HG03520 (cell line): ENCODE results near the gene BECN2.

Experiments
- ATAC-seq: cut with Tn5 transposase; IDR thresholded peaks from one replicate; pipeline ENCODE4 v1.9.1; 2021; ENCODE audit warnings: mild to moderate bottlenecking, moderate library complexity; ENCODE audit not compliant: unreplicated experiment

BECN2 gene, protein sequence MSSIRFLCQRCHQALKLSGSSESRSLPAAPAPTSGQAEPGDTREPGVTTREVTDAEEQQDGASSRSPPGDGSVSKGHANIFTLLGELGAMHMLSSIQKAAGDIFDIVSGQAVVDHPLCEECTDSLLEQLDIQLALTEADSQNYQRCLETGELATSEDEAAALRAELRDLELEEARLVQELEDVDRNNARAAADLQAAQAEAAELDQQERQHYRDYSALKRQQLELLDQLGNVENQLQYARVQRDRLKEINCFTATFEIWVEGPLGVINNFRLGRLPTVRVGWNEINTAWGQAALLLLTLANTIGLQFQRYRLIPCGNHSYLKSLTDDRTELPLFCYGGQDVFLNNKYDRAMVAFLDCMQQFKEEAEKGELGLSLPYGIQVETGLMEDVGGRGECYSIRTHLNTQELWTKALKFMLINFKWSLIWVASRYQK

DNA sequence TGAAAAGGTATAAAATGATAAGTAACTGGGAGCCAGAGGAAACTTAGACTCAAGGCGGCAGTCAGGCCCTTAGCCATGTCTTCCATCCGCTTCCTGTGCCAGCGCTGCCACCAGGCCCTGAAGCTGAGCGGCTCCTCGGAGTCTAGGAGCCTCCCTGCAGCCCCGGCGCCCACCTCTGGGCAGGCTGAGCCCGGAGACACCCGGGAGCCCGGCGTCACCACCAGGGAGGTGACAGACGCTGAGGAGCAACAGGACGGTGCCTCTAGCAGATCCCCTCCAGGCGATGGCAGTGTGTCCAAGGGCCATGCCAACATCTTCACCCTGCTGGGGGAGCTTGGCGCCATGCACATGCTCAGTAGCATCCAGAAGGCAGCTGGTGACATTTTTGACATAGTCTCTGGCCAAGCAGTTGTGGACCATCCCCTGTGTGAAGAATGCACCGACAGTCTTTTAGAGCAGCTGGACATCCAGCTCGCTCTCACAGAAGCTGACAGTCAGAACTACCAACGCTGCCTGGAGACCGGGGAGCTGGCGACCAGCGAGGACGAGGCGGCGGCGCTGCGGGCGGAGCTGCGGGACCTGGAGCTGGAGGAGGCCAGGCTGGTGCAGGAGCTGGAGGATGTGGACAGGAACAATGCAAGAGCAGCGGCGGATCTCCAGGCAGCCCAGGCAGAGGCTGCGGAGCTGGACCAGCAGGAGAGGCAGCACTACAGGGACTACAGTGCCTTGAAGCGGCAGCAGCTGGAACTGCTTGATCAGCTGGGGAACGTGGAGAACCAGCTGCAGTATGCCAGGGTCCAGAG is at the start of gene BECN2:
Gene BECN2, plus strand, starts transcription at position 76 of the 803 bp plus-strand sequence. Its CDS starts 0 bp downstream, at position 76.
- ATAC-seq = no peak

DNA sequence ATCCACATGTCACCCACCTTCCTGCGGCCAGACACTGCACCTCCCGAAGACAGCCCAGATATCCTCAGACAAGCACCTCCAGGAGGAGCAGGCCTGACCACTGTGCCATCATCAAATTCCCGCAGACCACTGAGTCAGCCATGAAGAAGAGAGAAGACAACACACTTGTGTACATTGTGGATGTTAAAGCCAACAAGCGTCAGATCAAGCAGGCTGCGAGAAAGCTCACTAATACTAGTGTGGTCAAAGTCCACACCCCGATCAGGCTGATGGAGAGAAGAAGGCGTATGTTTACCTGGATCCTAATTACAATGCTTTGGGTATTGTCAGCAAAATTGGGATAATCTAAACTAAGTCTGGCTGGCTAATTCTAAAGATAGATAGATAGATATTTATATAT is 41.4 kb upstream of the BECN2 start:
- no peak for ATAC-seq

DNA sequence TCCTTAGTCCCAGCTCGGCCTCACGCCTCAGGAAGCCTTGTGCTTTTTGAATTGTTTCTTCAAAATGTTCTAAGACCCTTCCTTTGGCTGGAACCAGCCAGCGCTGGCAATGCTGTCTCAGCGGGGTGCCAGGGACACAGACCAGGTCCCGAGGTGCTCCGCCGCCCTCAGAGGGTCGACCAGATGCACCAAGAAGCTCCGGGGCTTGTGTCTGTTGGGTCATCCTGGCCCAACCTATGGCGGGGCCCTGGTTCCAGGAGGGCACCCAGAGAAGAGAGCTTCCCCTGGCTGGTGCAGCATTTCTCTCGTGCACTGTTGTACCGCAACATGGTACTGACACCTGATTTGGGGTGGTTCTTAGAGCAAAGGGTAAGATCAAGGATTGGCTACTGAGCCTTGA is 40.1 kb upstream of the BECN2 start:
- ATAC-seq = no peak

DNA sequence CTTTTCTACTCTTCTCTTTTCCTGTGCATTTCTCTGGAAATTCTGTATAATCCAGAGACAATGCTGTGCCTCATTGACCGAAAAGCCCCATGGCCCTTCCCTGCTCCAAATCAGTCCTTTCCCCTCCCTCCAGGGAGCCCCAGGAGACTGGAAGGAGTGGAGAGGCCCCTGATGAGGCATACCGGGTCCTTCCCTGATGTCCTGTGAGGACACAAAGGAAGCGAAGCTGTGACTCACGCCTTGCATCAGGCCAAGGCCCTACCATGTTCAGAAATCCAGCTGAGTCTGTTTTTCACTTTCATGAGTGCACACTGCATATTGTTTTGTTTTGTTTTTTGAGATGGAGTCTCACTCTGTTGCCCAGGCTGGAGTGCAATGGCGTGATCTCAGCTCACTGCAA is 38.7 kb upstream of the BECN2 start:
- no peak for ATAC-seq

DNA sequence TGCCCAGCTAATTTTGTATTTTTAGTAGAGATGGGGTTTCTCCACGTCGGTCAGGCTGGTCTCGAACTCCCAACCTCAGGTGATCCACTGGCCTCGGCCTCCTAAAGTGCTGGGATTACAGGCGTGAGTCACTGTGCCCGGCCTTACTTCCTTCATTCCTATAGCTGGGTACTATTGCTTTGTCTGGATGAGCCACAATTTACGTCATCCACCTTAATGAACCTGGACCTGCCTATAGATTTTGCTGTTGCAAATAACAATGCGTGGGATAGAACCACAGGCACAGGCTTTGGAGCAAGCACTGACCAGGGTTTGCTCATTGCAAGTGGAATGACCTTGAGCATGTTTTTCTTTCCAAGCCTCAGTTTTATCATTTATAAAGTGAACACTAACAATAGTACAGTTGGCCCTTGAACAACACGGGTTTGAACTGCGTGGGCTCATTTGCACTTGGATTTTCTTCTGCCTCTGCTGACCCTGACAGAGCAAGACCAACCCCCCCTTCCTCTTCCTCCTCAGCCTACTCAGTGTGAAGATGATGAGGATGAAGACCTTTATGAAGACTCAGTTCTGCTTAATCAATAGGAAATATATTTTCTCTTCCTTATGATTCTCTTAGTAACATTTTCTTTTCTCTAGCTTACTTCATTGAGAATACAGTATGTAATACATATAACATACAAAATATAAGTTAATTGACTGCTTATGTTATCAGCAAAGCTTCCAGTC is 33.3 kb upstream of the BECN2 start:
- ATAC-seq = no peak

DNA sequence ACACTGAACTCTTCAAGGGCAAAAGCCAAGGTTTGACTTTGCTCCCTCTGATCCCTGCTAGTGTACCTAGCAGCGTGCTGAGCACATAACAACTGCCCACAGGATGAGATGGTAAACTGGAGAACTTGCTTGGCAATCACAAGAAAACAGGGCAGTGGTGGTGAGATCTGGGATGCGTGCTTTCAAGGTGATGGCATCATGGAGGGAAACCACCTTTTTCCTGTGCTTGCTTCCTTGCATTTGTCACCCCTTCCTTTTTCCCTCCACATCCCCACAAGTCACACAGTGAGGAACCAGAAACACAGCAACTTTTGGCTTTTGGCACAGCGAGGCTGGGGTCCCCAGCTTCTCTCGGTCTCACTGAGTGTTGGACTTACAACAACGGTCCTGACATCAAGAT is 31.4 kb upstream of the BECN2 start:
- no peak for ATAC-seq

DNA sequence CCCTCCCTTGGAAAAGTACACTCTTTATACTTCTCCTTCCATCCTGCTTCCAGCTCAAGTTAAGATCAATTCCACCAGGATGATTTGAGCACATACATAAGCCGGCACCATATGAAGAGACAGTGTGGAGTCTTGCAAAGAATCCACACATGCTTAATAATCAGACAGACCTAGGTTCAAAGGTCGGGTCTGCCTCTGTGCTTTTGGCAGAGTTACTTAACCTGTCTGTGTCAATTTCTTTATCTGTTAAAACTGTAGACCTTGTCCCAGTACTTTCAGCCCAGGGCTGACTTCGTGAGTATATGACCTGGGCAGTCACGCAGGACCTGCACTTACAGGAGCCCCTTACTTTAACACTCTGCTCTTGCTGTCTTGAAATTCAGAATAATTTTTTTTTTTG is 30.2 kb upstream of the BECN2 start:
- ATAC-seq = no peak

DNA sequence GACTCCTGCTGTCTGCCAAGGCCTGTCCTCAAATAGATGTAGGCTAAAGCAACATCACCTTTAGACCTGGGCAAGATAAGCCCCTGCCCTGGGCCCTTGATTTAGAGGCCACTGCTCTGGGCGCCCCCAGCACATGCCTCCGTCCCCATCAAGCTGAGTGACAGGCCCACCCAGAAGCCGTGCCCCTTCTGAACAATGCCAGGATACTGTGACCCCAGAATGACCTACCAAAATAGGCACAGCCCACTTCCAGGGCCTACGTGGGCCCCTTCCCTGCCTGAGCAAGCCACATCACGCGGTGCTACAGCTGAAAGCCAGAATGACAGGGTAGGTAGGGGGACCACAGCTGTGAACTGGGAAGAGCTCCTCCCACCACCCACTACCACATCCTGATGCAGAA is 24.7 kb upstream of the BECN2 start:
- ATAC-seq = no peak

DNA sequence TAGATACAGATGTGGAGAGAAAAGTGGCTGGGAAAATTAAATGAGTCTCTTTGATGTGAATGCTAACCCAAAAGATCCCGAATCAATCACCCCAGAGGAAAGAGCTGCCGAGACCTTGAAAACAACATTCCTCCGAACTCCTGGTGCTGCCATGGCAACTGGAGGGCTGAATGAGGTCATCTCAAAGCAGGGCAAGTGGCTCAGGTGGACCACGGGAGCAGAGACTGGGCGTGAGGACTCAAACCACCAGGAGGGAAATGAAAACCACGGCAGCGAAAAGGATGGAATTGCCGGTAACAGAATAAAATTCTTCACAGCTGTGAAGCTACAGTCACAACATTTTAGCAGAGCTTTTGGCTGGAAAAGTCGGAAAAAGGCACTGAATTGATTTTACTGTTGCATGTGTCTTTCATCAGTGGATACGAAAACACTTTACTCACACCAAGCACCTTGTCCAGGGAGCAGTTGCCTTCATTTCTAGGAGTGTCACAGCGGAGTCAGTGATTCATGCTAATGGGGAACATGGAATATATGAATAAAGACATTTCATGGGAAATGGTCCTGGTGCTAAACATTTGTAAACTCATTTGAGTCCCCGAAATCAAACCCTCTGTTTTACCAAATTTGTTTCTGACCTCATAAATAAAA is 23.2 kb upstream of the BECN2 start:
- no peak for ATAC-seq

DNA sequence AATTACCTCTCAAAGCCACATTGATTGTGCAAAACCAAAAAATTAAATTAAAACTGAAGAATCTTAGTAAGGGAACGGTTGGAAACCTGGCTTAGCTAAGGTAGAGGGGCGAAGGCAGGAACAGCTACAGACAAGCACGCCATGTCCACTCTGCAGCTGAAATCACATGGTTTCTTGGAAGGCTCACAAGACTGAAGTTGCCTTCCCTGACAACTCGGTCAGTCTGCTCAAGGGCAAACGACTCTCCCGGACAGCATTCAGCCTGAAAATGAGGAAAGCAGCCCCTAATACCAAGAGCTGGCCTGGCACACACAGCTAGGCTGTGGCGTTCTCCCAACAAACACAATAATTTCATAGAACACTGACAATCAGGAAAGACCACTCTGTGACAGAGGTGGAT is 22.7 kb upstream of the BECN2 start:
- ATAC-seq = no peak

DNA sequence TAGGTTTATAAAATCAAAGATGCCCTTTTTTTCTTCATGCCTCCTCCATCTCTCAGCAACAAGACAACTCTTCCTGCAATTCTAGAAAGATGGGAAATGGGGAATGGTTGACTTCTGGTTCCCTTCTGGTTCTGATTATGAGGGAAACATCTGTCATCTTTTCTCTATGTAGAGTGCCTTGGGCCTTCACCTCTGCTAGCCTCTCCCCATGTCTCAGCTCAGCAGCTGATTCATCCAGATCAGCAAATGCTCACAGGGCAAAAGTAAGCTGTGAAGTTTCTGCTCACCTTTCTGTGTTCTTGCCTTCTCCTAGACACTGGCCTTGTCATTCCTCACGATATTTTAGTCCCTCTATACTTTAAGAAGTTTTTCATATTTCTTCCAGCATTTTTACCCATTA is 17.8 kb upstream of the BECN2 start:
- no peak for ATAC-seq

DNA sequence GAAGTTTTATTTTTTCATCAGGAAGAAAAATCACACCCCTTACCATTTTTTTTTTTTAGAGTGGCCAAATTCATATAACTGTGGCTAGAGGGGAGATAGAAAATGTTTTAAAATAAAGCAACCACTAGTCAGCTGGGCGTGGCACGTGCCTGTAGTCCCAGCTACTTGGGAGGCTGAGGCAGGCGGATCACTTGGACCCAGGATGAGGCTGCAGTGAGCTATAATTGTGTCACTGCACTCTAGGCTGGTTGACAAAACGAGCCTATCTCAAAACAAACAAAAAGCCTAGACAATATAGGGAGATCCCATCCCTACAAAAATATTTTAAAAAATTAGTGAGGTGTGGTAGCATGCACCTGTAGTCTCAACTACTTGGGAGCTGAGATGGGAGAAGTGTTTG is 14.8 kb upstream of the BECN2 start:
- ATAC-seq = no peak

DNA sequence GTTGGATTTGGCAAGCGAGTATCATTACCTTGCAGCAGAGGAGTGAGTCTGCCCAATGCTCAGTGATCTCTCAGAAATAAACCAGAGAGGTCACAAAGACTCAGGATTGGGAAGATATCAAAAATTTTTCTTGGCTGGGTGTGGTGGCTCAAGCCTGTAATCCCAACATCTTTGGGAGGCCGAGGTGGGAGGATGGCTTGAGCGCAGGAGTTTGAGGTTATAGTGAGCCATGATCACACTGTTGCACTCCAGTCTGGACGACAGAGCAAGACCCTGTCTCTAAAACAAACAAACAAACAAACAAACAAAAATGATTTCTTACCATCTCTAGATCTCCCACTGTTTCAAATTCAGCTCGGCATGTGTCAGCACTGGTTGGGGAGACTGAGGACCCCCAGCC is 13.3 kb upstream of the BECN2 start:
- ATAC-seq = no peak

DNA sequence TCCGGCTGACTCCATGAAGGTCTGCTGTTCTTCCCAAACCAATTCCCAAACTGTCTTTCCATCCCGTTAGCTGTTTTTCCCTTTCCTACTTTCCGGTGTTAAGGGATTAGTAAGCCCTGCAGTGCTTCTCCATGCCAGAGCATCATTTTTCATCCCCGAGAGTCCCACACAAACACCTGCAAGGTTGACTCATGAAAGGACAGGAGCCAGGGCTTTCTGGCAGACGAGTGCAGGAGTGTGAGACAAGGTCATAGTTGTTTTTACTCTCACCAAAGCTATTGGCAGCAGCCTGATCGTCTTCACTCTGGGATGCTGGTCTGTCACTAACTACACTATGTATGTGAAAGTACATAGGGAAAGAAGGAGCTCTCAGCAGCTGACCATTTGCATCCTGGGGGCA is 10.2 kb upstream of the BECN2 start:
- ATAC-seq = no peak

DNA sequence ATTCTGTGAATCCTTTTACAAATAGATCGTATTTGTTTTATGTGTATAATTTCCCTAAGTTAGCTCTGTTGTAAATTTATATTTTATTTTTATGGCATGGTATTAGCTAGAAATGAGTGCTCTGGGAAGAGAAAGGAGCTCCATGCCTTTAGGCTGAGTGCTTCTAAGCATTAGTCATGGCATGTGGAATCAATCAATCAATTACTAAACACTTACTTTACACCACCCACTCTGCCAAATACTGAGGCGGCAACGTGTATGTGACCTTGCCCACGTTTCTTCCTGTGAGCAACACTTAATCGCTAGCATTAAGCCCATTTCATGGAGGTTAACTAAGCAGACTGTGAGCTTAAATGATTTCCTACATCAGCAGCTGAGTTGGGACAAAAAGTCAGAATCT is 7.2 kb upstream of the BECN2 start:
- ATAC-seq = no peak

DNA sequence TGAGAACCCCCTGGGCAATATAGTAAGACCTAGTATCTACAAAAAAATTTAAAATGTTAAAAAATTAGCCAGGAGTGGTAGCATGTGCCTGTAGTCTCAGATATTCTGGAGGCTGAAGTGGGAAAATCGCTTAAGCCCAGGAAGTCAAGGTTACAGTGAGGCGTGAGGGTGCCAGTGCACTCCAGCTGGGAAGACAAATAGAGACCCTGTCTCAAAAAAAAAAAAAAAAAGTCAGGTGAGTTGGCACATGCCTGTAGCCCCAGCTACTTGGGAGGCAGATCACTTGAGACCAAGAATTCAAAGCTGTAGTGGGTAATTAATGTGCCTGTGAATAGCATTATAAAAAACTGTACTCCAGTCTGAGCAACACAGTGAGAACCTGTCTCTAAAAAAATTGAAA is 4.6 kb downstream of the BECN2 start:
- ATAC-seq = no peak

DNA sequence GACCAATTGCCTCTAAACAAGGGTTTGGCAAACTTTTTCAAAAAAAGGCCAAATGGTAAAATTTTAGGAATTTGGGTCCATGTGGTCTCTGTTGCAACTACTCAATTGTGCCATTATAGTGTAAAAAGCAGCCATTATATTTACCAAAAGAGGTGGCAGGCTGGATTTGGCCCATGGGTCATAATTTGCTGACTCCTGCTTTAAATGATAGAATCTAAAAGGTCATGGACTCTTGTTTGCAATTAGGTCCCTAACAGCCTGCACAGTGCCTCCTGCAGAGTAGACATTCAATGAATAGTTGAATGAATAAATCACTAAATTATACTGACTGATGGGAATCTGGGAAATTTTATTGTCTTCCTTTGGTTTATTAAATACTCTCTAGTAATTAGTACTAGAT is 6.2 kb downstream of the BECN2 start:
- ATAC-seq = no peak

DNA sequence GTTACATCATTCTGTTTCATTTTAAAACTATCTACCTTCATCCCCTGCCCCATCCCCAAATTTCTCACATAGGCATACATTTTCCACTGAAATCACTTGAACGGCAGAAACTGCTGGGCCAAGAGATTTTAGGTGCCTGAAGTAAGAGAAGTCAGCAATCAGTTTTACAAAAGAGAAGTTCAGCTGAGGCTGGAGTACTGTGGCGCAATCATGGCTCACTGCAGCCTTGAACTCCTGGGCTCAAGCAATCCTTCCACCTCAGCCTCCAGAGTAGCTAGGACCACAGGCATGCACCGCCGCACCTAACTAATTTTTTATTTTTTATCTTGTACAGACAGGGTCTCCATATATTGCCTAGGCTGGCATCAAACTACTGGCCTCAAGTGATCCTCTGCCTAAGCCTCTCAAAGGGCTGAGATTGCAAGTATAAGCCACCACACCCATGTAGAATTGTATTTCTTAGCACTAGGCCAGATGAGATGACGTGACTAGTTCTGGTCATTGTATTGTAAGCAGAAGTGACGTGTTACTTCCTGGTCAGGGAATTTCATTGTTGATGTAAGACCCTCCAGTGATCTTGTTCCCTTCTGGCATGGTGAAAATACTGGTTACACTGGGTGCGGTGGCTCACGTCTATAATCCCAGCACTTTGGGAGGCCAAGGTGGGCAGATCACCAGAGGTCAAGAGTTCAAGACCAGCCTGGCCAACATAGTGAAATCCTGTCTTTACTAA is 7.1 kb downstream of the BECN2 start:
- ATAC-seq = no peak

DNA sequence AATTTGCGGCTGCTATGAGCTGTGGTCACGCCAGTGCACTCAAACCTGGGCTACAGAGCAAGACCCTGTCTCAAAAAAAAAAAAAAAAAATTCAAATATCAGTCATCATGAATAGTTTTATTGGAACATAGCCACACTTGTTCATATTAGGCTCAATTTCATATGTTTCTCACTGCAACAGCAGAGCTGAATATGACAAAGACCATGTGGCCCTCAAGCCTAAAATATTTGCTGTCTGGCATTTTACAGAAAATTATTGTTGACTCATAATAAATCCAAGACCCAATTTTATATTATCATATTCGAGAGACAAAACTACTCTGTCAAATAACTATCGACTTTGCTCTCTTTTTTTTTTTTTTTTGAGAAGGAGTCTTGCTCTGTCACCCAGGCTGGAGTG is 11.0 kb downstream of the BECN2 start:
- ATAC-seq = no peak

DNA sequence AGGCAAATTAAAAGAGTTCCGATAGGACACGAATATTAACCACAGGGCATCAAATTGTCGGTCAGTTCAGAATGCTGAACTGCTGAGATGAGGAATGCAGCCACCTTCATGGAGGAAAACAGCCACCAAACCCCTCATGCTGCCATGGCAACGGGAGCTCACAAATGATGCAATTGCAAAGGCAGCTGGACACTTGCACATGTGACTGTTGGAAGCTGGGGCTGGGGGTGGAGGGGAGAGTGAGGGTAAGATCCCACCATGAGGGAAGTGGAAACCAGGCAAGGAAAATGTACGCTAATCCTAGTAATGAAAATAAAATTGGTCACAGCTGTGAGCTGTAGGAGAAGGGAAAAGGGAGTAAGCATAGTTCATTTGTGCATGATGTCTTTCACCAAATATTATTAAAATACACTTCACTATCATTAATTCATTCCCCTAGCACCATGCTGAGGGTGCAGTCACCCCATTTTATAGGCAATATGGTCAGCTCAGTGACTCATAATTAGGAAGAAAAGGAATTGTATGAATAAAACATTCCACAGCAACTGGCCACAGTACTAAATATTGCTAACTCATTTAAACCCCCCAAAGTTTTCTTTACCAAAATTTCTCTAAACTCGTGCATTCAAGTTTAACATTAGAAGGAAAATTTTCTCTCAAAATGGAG is 15.3 kb downstream of the BECN2 start:
- ATAC-seq = no peak
